Natural killer cell (primary cell): ENCODE data around the gene CST5. TPM values are rescaled to one million over a fixed set of nuclear protein-coding genes. Genes with fewer than 3 reads are reported as not detected.

ENCODE experiments used
- ATAC-seq, 3 donors: fragments of 150-1000 bp in 2 of 3; fragments of 200-7000 bp in 1 of 3; cut with Tn5 transposase; 1 replicate in 1 of 3; 2 replicates in 2 of 3; pipeline ENCODE4 v1.10.0; 2021; ENCODE audit warnings: mild to moderate bottlenecking in 2 of 3, moderate library complexity in 2 of 3
- DNase-seq, 2 donors: peaks; one replicate each; pipeline versions ENCODE4 v3.0.0 to v3.0.0-alpha.2; 2013 to 2021; ENCODE audit warnings: mixed read lengths in 1 of 2
- H3K27ac ChIP-seq: one replicate; pipeline ENCODE4 v1.5.1; 2013; ENCODE audit warnings: mild to moderate bottlenecking, low read length
- H3K27me3 ChIP-seq: one replicate; pipeline ENCODE4 v1.6.1; 2013; ENCODE audit warnings: low read length; ENCODE audit not compliant: control insufficient read depth, insufficient read depth
- H3K36me3 ChIP-seq: one replicate; pipeline ENCODE4 v1.6.1; 2013; ENCODE audit warnings: low read length; ENCODE audit not compliant: control insufficient read depth, insufficient read depth
- H3K4me1 ChIP-seq: one replicate; pipeline ENCODE4 v1.6.1; 2013; ENCODE audit warnings: low read length; ENCODE audit not compliant: control insufficient read depth, insufficient read depth
- H3K4me3 ChIP-seq: one replicate; pipeline ENCODE4 v1.5.1; 2013; ENCODE audit warnings: low read length
- H3K9me3 ChIP-seq: one replicate; pipeline ENCODE4 v1.6.1; 2013; ENCODE audit warnings: low read length; ENCODE audit not compliant: control insufficient read depth, insufficient read depth
- H3K27ac Mint-ChIP-seq, 2 donors: one replicate each; pipeline ENCODE4 v1.8.0; 2022; ENCODE audit warnings: mild to moderate bottlenecking in 2 of 2, mixed read lengths in 2 of 2, moderate library complexity in 1 of 2
- H3K27me3 Mint-ChIP-seq, 2 donors: one replicate each; pipeline ENCODE4 v1.8.0; 2022; ENCODE audit warnings: low read depth in 2 of 2, mixed read lengths in 2 of 2
- H3K36me3 Mint-ChIP-seq: one replicate; pipeline ENCODE4 v1.8.0; 2022; ENCODE audit warnings: mixed read lengths
- H3K4me1 Mint-ChIP-seq, 2 donors: one replicate each; pipeline ENCODE4 v1.8.0; 2022; ENCODE audit warnings: mixed read lengths in 2 of 2
- H3K4me3 Mint-ChIP-seq: one replicate; pipeline ENCODE4 v1.8.0; 2022; ENCODE audit warnings: mild to moderate bottlenecking, moderate library complexity, mixed read lengths
- H3K9me3 Mint-ChIP-seq, 2 donors: one replicate each; pipeline ENCODE4 v1.8.0; 2022; ENCODE audit warnings: mixed read lengths in 2 of 2
- CTCF ChIP-seq: fragments of 200-600 bp; IDR thresholded peaks from one replicate; pipeline ENCODE4 v1.8.0; 2022; ENCODE audit warnings: antibody characterized with exemption
- WGBS: methylation state at CpG from one replicate; pipeline ENCODE4 v1.1.7; 2013; ENCODE audit warnings: missing lambda C conversion rate; ENCODE audit not compliant: insufficient coverage; 5-methylcytosine and 5-hydroxymethylcytosine counted together
- intact Hi-C: fragments of 100-400 bp; cut with micrococcal nuclease; formaldehyde crosslinking; loops from one replicate; pipeline ENCODE4 v1.14.2; 2022
- total RNA-seq, 4 donors: library from RNA; stranded (reverse); fragments of 120-200 nt in 1 of 4; gene quantifications; one replicate each; pipeline versions ENCODE4 v1.2.3 to v1.2.4, GENCODE V29; 2013 to 2022

The CST5 gene
- total RNA-seq, 3 donors from 2014 or later (not counting 1 experiment from before 2014, with no cell fraction given), result not detected

- DNase-seq (no peak), ATAC-seq (no peak)
- Histone ChIP-seq H3K9me3 (no peaks in the 10 kb centered on the region), H3K4me1 (no peaks in the 10 kb centered on the region), H3K4me3 (no peak overlapping the region), H3K27me3 (no peaks in the 10 kb centered on the region), H3K27ac (no peak overlapping the region), H3K36me3 (no peaks in the 10 kb centered on the region)
- WGBS, result 83% methylated on average over 6 of the region's 6 CpGs
- H3K27ac Mint-ChIP-seq, result no peak overlapping the region
- no peaks in the 10 kb centered on the region for H3K4me1 Mint-ChIP-seq
- peaks cover 6 to 22% of the 10 kb centered on the region in 2 donors for H3K27me3 Mint-ChIP-seq
- H3K4me3 Mint-ChIP-seq, result no peak overlapping the region
- no peak for TF ChIP-seq CTCF
- no peaks in the 10 kb centered on the region for H3K36me3 Mint-ChIP-seq
- no peaks in the 10 kb centered on the region for H3K9me3 Mint-ChIP-seq
- intact Hi-C loops, result no loop called here
Measured at GRCh38 chr20:23877524-23877923, 2.0 kb downstream of the CST5 start.

- Histone ChIP-seq H3K4me3 (no peak overlapping the region), H3K36me3 (no peaks in the 10 kb centered on the region), H3K27me3 (no peaks in the 10 kb centered on the region), H3K9me3 (no peaks in the 10 kb centered on the region), H3K27ac (no peak overlapping the region), H3K4me1 (no peaks in the 10 kb centered on the region)
- H3K27me3 Mint-ChIP-seq, result peaks cover 7 to 26% of the 10 kb centered on the region in 2 donors
- H3K4me1 Mint-ChIP-seq, result no peaks in the 10 kb centered on the region
- H3K4me3 Mint-ChIP-seq, result no peak overlapping the region
- no peak for TF ChIP-seq CTCF
- intact Hi-C loops, result no loop called here
- no peaks in the 10 kb centered on the region for H3K9me3 Mint-ChIP-seq
- DNase-seq (no peak), ATAC-seq (no peak)
- H3K27ac Mint-ChIP-seq, result no peak overlapping the region
- no peaks in the 10 kb centered on the region for H3K36me3 Mint-ChIP-seq
- WGBS, result 77% methylated on average over 6 of the region's 6 CpGs
Measured at GRCh38 chr20:23875606-23876237, 3.8 kb downstream of the CST5 start.

- no peak overlapping the region for H3K27ac Mint-ChIP-seq
- Histone ChIP-seq H3K9me3 (no peaks in the 10 kb centered on the region), H3K27me3 (no peaks in the 10 kb centered on the region), H3K27ac (no peak overlapping the region), H3K4me1 (no peaks in the 10 kb centered on the region), H3K4me3 (no peak overlapping the region), H3K36me3 (no peaks in the 10 kb centered on the region)
- H3K36me3 Mint-ChIP-seq, result no peaks in the 10 kb centered on the region
- H3K4me1 Mint-ChIP-seq, result no peaks in the 10 kb centered on the region
- 25% methylated on average over 3 of the region's 5 CpGs for WGBS
- TF ChIP-seq CTCF, result no peak
- H3K4me3 Mint-ChIP-seq, result no peak overlapping the region
- DNase-seq (no peak), ATAC-seq (no peak)
- no peaks in the 10 kb centered on the region for H3K9me3 Mint-ChIP-seq
- intact Hi-C loops, result no loop called here
- peaks cover 13 to 34% of the 10 kb centered on the region in 2 donors for H3K27me3 Mint-ChIP-seq
Measured at GRCh38 chr20:23874747-23875146, 4.8 kb downstream of the CST5 start.
